Ammon's horn (tissue), 1 donor: ENCODE results near the gene NKX6-2.
"Not testable (repeated sequence)": the region's sequence is repeated elsewhere in the genome, so short reads cannot be mapped to it uniquely, and the experiment has no call there.

Experiments
- DNase-seq: peaks from one replicate; pipeline ENCODE4 v3.0.0-alpha.2; 2016; ENCODE audit warnings: low spot score

NKX6-2 gene

DNA sequence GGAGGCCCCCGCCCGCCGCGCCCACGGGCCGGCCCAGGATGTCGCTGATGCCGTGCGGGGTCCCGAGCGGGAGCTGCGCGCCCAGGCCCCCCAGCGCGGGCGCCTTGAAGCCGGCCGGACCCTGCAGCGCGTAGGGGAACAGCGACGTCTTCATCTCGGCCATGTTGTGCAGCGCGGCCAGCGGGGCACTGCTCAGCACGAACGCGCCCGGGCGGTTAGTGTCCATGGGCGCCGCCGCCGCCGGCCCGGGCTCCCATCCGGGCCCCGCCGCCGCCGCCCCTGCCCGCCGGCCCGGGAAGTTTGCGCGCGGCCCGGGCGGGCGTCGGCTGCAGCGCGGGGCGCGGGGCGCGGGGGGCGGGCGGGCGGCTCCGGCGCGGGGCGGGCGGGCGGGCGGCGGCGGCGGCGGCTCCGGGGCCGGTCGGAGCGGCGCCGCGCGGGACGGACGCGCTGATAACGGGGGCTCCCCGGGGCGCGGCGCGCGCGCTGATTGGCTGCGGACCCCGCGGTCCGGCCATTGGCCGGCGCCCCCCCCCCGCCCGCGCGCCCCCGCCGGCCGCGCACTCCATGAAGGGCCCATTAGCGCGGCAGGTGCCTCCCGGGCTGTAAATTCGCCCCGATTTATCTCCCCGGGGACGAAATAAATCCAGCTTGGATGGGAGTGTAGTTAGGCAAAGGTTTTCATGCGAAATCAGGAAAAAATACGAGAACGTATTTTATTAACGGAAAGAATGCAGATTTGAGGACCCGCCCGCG lies at the start of gene NKX6-2:
TSS of gene NKX6-2 (minus strand) at position 425 of the 753 bp plus-strand sequence. CDS start at position 226, 199 bp downstream.
- DNase-seq = peak; percentile 60

GRCh38 chr10:132834891-132835847 lies 49.2 kb upstream of the NKX6-2 start:
- DNase-seq = no peak

- DNase-seq = no peak
Observed at GRCh38 chr10:132834311-132834761, 48.4 kb upstream of the NKX6-2 start.

DNA sequence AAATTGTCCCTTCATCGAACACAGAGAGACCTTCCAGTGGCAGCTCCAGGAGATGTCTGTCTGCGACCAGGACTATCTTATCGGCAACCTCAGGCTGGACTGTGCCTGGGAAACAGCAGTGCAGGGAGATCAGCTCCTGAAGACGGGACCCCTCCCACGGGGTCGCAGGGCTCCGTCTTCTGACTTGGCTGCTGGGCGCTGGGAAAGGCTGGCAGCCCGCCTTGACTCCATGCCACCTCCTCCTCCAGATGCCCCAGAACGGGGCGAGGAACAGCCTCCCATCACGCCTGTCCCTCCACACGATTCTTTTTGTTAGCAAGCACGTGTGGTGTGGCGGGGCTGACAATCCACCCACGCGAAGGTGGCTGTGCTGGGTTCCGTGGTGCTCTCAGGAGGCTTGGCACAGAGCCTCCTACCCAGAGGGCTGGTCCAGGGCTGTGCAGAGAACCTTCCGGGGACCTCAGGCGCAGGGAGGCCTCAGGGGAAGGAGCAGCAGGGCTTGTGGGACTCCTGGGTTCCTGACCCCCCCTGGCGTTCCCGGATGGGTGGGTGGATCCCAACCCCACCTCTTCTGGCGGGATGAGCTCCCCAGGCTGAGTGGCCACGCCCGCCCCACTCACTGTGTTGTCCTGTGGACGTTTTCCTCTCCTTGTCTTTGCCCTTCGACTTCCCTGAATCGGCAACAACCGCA lies 47.6 kb upstream of the NKX6-2 start:
- no peak for DNase-seq

DNA sequence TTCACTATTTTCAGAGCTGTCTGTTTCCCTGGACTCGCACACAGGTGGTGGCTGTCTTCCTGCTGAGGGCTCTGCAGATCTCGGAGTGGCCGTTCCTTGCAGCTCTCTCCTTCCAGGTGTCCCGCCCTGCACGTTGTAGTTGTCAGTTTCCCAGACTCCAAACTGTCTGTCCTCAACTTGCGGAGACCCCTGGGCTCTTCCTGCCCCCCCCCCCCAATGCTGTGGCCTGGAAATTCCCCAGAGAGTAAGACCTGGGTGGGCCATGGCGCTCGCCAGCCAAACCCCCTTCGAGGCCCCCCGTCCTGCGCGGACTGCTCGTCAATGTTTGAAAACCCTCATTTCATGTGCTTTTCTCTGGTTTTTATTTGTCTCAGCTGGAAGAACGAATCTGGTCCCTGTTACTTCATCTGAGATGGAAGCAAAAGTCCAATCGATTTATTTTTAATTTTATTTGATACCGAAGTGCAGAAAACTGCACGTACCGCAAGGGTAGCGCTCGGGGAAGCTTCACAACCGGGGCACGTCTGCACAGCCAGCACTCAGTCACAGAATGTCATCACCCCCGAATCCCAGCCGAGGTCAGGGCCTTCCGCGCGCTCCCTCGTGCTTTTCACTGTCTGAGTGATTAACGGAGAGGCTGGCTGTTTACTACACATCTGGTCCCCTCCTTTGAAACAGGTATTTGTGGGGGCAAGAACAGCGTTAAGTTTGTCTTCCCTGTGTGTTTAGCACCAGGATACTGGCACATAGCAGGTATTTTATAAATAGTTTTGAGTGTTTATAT lies 46.4 kb upstream of the NKX6-2 start:
- no peak for DNase-seq

- no peak for DNase-seq
Observed at GRCh38 chr10:132829403-132829802, 43.5 kb upstream of the NKX6-2 start.

GRCh38 chr10:132828681-132829080 lies 42.7 kb upstream of the NKX6-2 start:
- no peak for DNase-seq

DNA sequence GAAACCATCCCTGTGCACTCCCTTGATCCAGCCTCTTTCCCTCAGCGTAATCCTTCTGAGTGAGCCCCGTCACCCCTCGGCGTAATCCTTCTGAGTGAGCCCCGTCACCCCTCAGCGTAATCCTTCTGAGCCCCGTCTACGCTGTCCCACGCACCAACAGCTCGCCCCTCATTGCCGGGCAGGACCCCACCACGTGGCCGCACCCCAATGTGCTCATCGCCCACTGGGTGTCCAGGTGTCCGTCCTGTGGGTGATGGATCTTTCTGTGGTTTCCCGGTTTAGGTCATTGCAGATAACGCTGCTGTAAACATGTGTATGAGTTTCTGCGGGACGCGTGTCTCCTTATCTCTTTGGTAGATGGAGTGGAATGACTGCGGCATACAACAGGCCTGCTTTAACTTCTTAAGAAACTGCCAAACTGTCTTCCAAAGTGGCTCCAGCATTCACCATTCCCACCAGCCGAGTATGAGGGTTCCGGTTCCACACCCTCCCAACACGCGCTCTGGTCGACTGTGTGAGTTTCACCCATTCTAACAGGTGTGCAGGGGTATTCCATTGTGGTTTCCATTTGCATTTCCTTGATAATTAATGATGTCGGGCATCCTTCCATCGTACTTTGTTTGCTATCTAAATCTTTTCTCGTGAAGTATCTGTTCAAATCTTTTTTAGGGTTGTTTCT lies 42.1 kb upstream of the NKX6-2 start:
- no peak for DNase-seq

DNA sequence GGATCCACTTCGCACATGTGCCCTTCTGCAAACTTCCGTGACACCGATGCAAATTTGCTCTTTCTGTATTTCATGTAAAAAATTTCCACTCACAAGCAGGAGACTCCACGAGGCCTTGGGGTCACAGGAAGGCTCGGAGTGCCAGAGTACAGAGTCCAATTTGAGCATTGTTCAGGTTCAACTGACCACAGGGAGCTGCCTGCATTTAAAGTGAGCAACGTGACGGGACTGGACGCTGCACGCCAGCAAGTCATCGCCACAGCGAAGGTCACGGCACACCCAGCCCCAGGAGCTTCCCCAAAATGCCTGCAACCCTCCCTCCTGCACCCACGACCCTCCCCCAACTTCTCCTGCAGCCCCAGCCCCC lies 41.5 kb upstream of the NKX6-2 start:
- no peak for DNase-seq

DNA sequence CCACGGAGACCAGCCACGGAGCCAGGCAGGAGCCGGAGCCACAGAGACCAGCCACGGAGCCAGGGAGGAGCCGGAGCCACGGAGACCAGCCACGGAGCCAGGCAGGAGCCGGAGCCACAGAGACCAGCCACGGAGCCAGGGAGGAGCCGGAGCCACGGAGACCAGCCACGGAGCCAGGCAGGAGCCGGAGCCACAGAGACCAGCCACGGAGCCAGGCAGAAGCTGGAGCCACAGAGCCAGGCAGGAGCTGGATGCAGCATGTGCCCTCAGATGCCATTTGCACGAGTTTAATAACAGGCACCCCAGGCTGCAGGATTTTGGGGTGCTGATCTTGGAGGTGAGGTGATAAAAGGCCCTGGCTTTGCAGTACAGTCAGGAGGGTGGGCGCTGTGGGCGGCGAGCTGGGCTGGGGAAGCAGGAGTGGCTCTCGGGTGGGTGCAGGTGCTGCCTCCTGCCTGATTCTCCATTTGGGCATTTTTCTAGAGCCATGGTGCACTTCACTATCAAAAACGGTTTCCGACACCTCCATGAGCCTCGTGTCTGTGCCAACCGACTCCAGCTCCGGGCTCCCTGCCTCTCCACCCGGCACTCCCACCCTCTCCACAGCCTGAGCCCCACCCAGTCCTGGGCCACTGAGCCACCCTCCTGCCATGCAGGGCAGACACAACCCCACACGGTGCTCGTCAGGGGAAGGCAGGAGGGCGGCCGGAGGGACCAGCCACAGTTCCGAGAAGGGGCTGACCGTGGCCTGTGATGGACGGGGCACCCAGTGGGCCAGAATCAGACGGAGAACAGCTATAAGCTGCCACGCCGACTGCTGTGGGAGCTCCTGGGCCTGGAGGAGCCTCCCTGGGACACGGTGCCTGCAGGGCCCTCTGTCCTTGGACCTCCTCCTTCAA lies 40.8 kb upstream of the NKX6-2 start:
- DNase-seq = no peak

GRCh38 chr10:132825783-132826523 lies 40.0 kb upstream of the NKX6-2 start:
- not testable (repeated sequence) for DNase-seq

DNA sequence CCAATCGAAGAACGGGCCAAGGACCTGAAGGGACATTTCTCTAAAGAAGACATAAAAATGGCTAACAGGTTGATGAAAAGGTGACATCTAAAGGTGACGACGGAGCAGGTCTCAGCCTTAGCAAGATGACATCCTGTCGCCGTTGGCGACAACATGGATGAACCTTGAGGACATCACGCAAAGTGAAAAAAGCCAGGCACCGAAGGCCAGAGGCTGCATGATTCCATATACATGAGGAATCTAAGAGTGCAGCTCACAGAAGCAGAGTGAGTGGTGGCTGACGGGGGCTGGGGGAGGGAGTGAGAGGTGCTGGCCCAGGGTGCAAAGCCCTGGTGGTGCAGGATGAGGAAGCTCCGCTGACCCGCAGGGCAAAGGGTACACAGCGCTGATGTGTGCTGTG lies 34.1 kb upstream of the NKX6-2 start:
- DNase-seq = no peak

- DNase-seq = no peak
Observed at GRCh38 chr10:132817701-132818211, 31.8 kb upstream of the NKX6-2 start.

DNA sequence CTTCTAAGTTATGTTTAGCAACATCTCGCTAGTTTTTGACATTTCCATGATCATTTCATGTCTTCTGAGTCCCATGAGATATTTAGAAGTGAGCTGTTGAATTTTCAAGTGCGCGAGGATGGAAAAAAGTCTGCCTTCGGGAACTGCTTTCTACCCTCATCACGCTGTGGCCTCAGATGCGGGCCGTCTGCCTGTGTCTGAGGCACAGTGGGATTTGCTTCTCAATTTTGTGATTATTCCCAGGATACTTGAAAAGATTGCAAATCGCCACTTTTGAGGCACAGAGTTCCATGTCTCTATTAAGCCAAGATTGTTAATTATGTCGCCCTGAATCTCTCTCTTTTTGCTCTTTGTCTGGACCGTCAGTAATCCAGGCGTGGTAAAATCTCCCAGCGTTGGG lies 30.8 kb upstream of the NKX6-2 start:
- DNase-seq = no peak

GRCh38 chr10:132815168-132815857 lies 29.4 kb upstream of the NKX6-2 start:
- no peak for DNase-seq

DNA sequence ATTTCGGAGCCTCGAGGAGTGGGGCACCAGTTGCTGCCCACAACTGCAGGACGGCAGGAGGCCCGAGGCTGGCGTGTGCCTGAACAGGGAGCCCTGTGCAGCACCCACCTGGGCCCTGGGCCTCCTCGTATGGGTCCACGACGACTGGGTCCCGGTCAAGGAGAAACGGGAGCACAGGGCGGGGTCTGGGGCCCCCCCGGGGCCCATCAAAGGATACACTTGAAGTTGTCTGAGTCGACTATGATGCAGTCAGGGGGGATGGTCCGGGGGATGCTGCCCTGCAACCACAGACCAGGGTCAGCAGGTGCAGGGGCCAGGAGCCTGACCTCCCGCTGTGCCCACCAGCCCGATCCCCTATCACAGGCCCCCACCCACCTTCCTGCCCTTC lies 28.5 kb upstream of the NKX6-2 start:
- DNase-seq = no peak

- DNase-seq = no peak
Observed at GRCh38 chr10:132813560-132814468, 27.9 kb upstream of the NKX6-2 start.
